ENCODE data around the gene KCNK5.

The KCNK5 gene

GRCh38 chr6:39239527-39240154 is 10.4 kb upstream of the KCNK5 start:
- DNase-seq: no peak

- DNase-seq: no peak
These were observed 7.5 kb upstream of the KCNK5 start for GRCh38 chr6:39236742-39237141.

GRCh38 chr6:39233333-39233732 is 4.1 kb upstream of the KCNK5 start:
- no peak for DNase-seq

- no peak for DNase-seq
These were observed 2.4 kb upstream of the KCNK5 start for GRCh38 chr6:39231521-39232243.

GRCh38 chr6:39230654-39231035 is 1.4 kb upstream of the KCNK5 start:
- no peak for DNase-seq

GRCh38 chr6:39228111-39228971 is 934 bp downstream of the KCNK5 start:
- DNase-seq: no peak

- DNase-seq: no peak
These were observed 1.8 kb downstream of the KCNK5 start for GRCh38 chr6:39227476-39227875.

- no peak for DNase-seq
These were observed 2.5 kb downstream of the KCNK5 start for GRCh38 chr6:39226639-39227329.

- DNase-seq: no peak
These were observed 3.3 kb downstream of the KCNK5 start for GRCh38 chr6:39225946-39226437.

GRCh38 chr6:39225543-39225942 is 3.7 kb downstream of the KCNK5 start:
- DNase-seq: no peak

GRCh38 chr6:39224523-39225182 is 4.6 kb downstream of the KCNK5 start:
- no peak for DNase-seq

GRCh38 chr6:39224011-39224410 is 5.3 kb downstream of the KCNK5 start:
- DNase-seq: no peak

- no peak for DNase-seq
These were observed 5.7 kb downstream of the KCNK5 start for GRCh38 chr6:39223555-39223954.

- no peak for DNase-seq
These were observed 6.2 kb downstream of the KCNK5 start for GRCh38 chr6:39223061-39223460.

GRCh38 chr6:39221779-39222641 is 7.3 kb downstream of the KCNK5 start:
- no peak for DNase-seq

- DNase-seq: no peak
These were observed 8.2 kb downstream of the KCNK5 start for GRCh38 chr6:39221115-39221514.

GRCh38 chr6:39218868-39219567 is 10.3 kb downstream of the KCNK5 start:
- DNase-seq: no peak

GRCh38 chr6:39217177-39217864 is 12.0 kb downstream of the KCNK5 start:
- no peak for DNase-seq

- DNase-seq: no peak
These were observed 13.6 kb downstream of the KCNK5 start for GRCh38 chr6:39215640-39216158.
